Neural cell (in vitro differentiated cells): ENCODE data around the gene HSPB1. TPM values are rescaled to one million over a fixed set of nuclear protein-coding genes. Genes with fewer than 3 reads are reported as not detected.

ENCODE experiments used
- H2AFZ ChIP-seq: fragments of 200-600, 300-800 bp; sonication (generic), shearing (Covaris generic); 2 replicates; pipeline ENCODE4 v1.6.0; 2014; ENCODE audit warnings: low read depth, mild to moderate bottlenecking, antibody characterized with exemption, low read length, moderate library complexity
- H3F3A ChIP-seq: fragments of 200-600 bp; shearing (Covaris generic); 2 replicates; pipeline ENCODE4 v1.6.1; 2016; ENCODE audit warnings: mild to moderate bottlenecking, moderate library complexity, mixed read lengths, antibody characterized with exemption, low read length; ENCODE audit not compliant: insufficient read depth, poor library complexity, severe bottlenecking
- H3K27ac ChIP-seq: fragments of 200-600, 300-800 bp; sonication (generic), shearing (Covaris generic); 2 replicates; pipeline ENCODE4 v1.5.1; 2014; ENCODE audit warnings: mild to moderate bottlenecking, low read length, moderate library complexity
- H3K27me3 ChIP-seq: fragments of 300-800, 200-600 bp; sonication (generic), shearing (Covaris generic); 2 replicates; pipeline ENCODE4 v1.6.0; 2014; ENCODE audit warnings: mild to moderate bottlenecking, low read depth, low read length, moderate library complexity; ENCODE audit not compliant: insufficient read depth
- H3K36me3 ChIP-seq: fragments of 300-800, 200-600 bp; sonication (generic), shearing (Covaris generic); 2 replicates; pipeline ENCODE4 v1.5.1; 2014; ENCODE audit warnings: mild to moderate bottlenecking, antibody characterized with exemption, low read length, moderate library complexity; ENCODE audit not compliant: insufficient read depth
- H3K4me2 ChIP-seq: fragments of 300-800, 200-600 bp; sonication (generic), shearing (Covaris generic); 2 replicates; pipeline ENCODE4 v1.6.0; 2014; ENCODE audit warnings: mild to moderate bottlenecking, low read length
- H3K4me3 ChIP-seq: fragments of 300-800, 200-600 bp; sonication (generic), shearing (Covaris generic); 2 replicates; pipeline ENCODE4 v1.5.1; 2014; ENCODE audit warnings: mild to moderate bottlenecking, low read length, moderate library complexity
- H3K79me2 ChIP-seq: fragments of 200-600 bp; shearing (Covaris generic); replicated peaks from 2 replicates; pipeline ENCODE4 v1.6.0; 2014; ENCODE audit warnings: mild to moderate bottlenecking, low read length, moderate library complexity; ENCODE audit not compliant: insufficient read depth
- H3K9ac ChIP-seq: fragments of 300-800, 200-600 bp; sonication (generic), shearing (Covaris generic); 2 replicates; pipeline ENCODE4 v1.6.1; 2016; ENCODE audit warnings: mild to moderate bottlenecking, low read length, mixed read lengths
- H3K9me2 ChIP-seq: fragments of 200-600 bp; shearing (Covaris generic); 2 replicates; pipeline ENCODE4 v1.6.1; 2016; ENCODE audit warnings: mild to moderate bottlenecking, low read length, mixed read lengths; ENCODE audit not compliant: insufficient read depth
- H3K9me3 ChIP-seq: fragments of 200-600, 300-800 bp; sonication (generic), shearing (Covaris generic); 2 replicates; pipeline ENCODE4 v1.6.1; 2016; ENCODE audit warnings: mild to moderate bottlenecking, mixed run types, low read length, moderate library complexity, mixed read lengths
- H4K20me1 ChIP-seq: fragments of 200-600 bp; shearing (Covaris generic); 2 replicates; pipeline ENCODE4 v1.6.1; 2016; ENCODE audit warnings: mild to moderate bottlenecking, mixed run types; ENCODE audit not compliant: insufficient read depth
- CTCF ChIP-seq: fragments of 450-650 bp; IDR thresholded peaks from 2 replicates; pipeline ENCODE4 v1.5.1; 2014; ENCODE audit warnings: antibody characterized with exemption, mild to moderate bottlenecking, moderate library complexity; ENCODE audit not compliant: poor library complexity, severe bottlenecking
- EP300 ChIP-seq: fragments of 450-650 bp; conservative IDR thresholded peaks from 2 replicates; pipeline ENCODE4 v1.6.1; 2014; ENCODE audit warnings: antibody characterized with exemption, mild to moderate bottlenecking, moderate library complexity; ENCODE audit not compliant: poor library complexity, severe bottlenecking
- EZH2 ChIP-seq: fragments of 200-600, 300-800 bp; shearing (Covaris generic), sonication (generic); IDR thresholded peaks from 2 replicates; pipeline ENCODE4 v1.6.1; 2014; ENCODE audit warnings: antibody characterized with exemption, low read length, borderline replicate concordance, mild to moderate bottlenecking; ENCODE audit not compliant: insufficient read depth, poor library complexity, severe bottlenecking
- MXI1 ChIP-seq: fragments of 450-650 bp; conservative IDR thresholded peaks from 2 replicates; pipeline ENCODE4 v1.6.1; 2014; ENCODE audit warnings: antibody characterized with exemption, mild to moderate bottlenecking; ENCODE audit not compliant: poor library complexity, severe bottlenecking
- POLR2AphosphoS5 ChIP-seq: IDR thresholded peaks from 2 replicates; pipeline ENCODE4 v1.6.1; 2012
- RAD21 ChIP-seq: fragments of 450-650 bp; conservative IDR thresholded peaks from 2 replicates; pipeline ENCODE4 v1.6.1; 2014; ENCODE audit warnings: antibody characterized with exemption, mild to moderate bottlenecking, moderate library complexity
- REST ChIP-seq: IDR thresholded peaks from 2 replicates; pipeline ENCODE4 v1.6.1; 2012; ENCODE audit warnings: borderline replicate concordance
- SMC3 ChIP-seq: fragments of 450-650 bp; conservative IDR thresholded peaks from 2 replicates; pipeline ENCODE4 v1.6.1; 2014; ENCODE audit warnings: antibody characterized with exemption, mild to moderate bottlenecking, moderate library complexity; ENCODE audit not compliant: poor library complexity
- TAF1 ChIP-seq: IDR thresholded peaks from 2 replicates; pipeline ENCODE4 v1.6.1; 2012; ENCODE audit warnings: low read depth
- polyA plus RNA-seq: library from polyadenylated mRNA; depleted of rRNA; stranded (reverse); fragments of >200 nt; gene quantifications from 2 replicates; pipeline ENCODE4 v1.2.3, GENCODE V29; 2014

The HSPB1 gene
- polyA plus RNA-seq, 1 donor from 2014 or later = 1.4 TPM

GRCh38 chr7:76326646-76327233, 24.3 kb downstream of the HSPB1 start:
- peaks cover 50% of the 10 kb centered on the region for H4K20me1 ChIP-seq
- no peaks in the 10 kb centered on the region for H3K27me3 ChIP-seq
- no peak overlapping the region for H2AFZ ChIP-seq
- H3K27ac ChIP-seq = no peak overlapping the region
- peaks cover 8% of the 10 kb centered on the region for H3K36me3 ChIP-seq
- H3K4me2 ChIP-seq = no peak overlapping the region
- no peaks in the 10 kb centered on the region for H3F3A ChIP-seq
- H3K9me2 ChIP-seq = no peaks in the 10 kb centered on the region
- H3K9ac ChIP-seq = no peak overlapping the region
- no peak overlapping the region for H3K4me3 ChIP-seq
- TF ChIP-seq EP300 (no peak), MXI1 (no peak), TAF1 (no peak), RAD21 (no peak), REST (no peak), POLR2AphosphoS5 (no peak), EZH2 (no peak), CTCF (no peak), SMC3 (no peak)
- peaks cover 61% of the 10 kb centered on the region for H3K79me2 ChIP-seq
- no peaks in the 10 kb centered on the region for H3K9me3 ChIP-seq

GRCh38 chr7:76327610-76328009, 25.1 kb downstream of the HSPB1 start:
- Histone ChIP-seq H3F3A (no peaks in the 10 kb centered on the region), H3K4me3 (no peak overlapping the region), H3K27ac (no peak overlapping the region)

More at GRCh38 chr7:76327610-76328009, 25.1 kb downstream of the HSPB1 start:
- Histone ChIP-seq H2AFZ (no peak overlapping the region), H4K20me1 (peaks cover 58% of the 10 kb centered on the region), H3K27me3 (no peaks in the 10 kb centered on the region), H3K9me3 (no peaks in the 10 kb centered on the region), H3K9ac (no peak overlapping the region), H3K36me3 (peaks cover 8% of the 10 kb centered on the region), H3K79me2 (peaks cover 67% of the 10 kb centered on the region), H3K4me2 (no peak overlapping the region), H3K9me2 (no peaks in the 10 kb centered on the region)
- TF ChIP-seq CTCF = no peak
- no peak for TF ChIP-seq POLR2AphosphoS5
- no peak for TF ChIP-seq TAF1
- no peak for TF ChIP-seq SMC3
- no peak for TF ChIP-seq REST
- TF ChIP-seq EZH2 = no peak
- TF ChIP-seq RAD21 = no peak
- no peak for TF ChIP-seq EP300
- no peak for TF ChIP-seq MXI1
